Fibroblast of villous mesenchyme (primary cell): ENCODE measurements around the gene CTTNBP2. TPM values are rescaled to one million over a fixed set of nuclear protein-coding genes. Genes with fewer than 3 reads are reported as not detected.

Source experiments
- DNase-seq: peaks from one replicate; pipeline ENCODE4 v3.0.0-alpha.2; 2010; ENCODE audit warnings: low read depth
- H3K4me3 ChIP-seq: 2 replicates; pipeline ENCODE4 v1.5.1; 2011; ENCODE audit warnings: low read depth, mild to moderate bottlenecking, low read length
- CTCF ChIP-seq: IDR thresholded peaks from 2 replicates; pipeline ENCODE4 v1.5.1; 2012; ENCODE audit warnings: low read depth, mild to moderate bottlenecking, low read length; ENCODE audit not compliant: insufficient read depth
- total RNA-seq: library from RNA; depleted of rRNA; stranded (reverse); fragments of >200 nt; gene quantifications from 2 replicates; pipeline ENCODE4 v1.2.3, GENCODE V29; 2012

CTTNBP2 gene
- total RNA-seq, 1 donor, result 1.3 TPM

- no peak overlapping the region for H3K4me3 ChIP-seq
- TF ChIP-seq CTCF, result no peak
- no peak for DNase-seq
These were observed 33.7 kb downstream of the CTTNBP2 start for GRCh38 chr7:117839507-117839906.

- TF ChIP-seq CTCF, result no peak
- no peak overlapping the region for H3K4me3 ChIP-seq
- DNase-seq, result no peak
These were observed 35.4 kb downstream of the CTTNBP2 start for GRCh38 chr7:117837841-117838240.

GRCh38 chr7:117835016-117835664 is 38.1 kb downstream of the CTTNBP2 start:
- no peak for DNase-seq
- no peak overlapping the region for H3K4me3 ChIP-seq
- TF ChIP-seq CTCF, result no peak

GRCh38 chr7:117830422-117830954 is 42.8 kb downstream of the CTTNBP2 start:
- TF ChIP-seq CTCF, result no peak
- no peak overlapping the region for H3K4me3 ChIP-seq
- peak; percentile 14 for DNase-seq

GRCh38 chr7:117829450-117830117 is 43.7 kb downstream of the CTTNBP2 start:
- H3K4me3 ChIP-seq, result no peak overlapping the region
- no peak for TF ChIP-seq CTCF
- no peak for DNase-seq

- TF ChIP-seq CTCF, result no peak
- no peak for DNase-seq
- H3K4me3 ChIP-seq, result no peak overlapping the region
These were observed 44.4 kb downstream of the CTTNBP2 start for GRCh38 chr7:117828825-117829224.
